Muscle layer of colon (tissue), 2 donors: ENCODE data around the gene BCLAF1.

Experiments
- H3K27ac ChIP-seq: one replicate; pipeline ENCODE4 v1.7.0; 2013; ENCODE audit warnings: low read depth, mild to moderate bottlenecking, low read length, moderate library complexity
- H3K27me3 ChIP-seq, 2 donors: one replicate each; pipeline ENCODE4 v1.7.0; 2013; ENCODE audit warnings: low read length in 2 of 2, mild to moderate bottlenecking in 2 of 2; ENCODE audit not compliant: insufficient read depth in 2 of 2, control insufficient read depth in 1 of 2
- H3K36me3 ChIP-seq: one replicate; pipeline ENCODE4 v1.7.0; 2013; ENCODE audit warnings: mild to moderate bottlenecking, low read length; ENCODE audit not compliant: insufficient read depth
- H3K4me1 ChIP-seq: one replicate; pipeline ENCODE4 v1.7.0; 2013; ENCODE audit warnings: mild to moderate bottlenecking, low read length; ENCODE audit not compliant: insufficient read depth
- H3K4me3 ChIP-seq, 2 donors: one replicate each; pipeline ENCODE4 v1.7.0; 2013; ENCODE audit warnings: low read length in 2 of 2, low read depth in 1 of 2, mild to moderate bottlenecking in 1 of 2, moderate library complexity in 1 of 2
- H3K9ac ChIP-seq: one replicate; pipeline ENCODE4 v1.7.0; 2013; ENCODE audit warnings: low read length
- H3K9me3 ChIP-seq: one replicate; pipeline ENCODE4 v1.7.0; 2013; ENCODE audit warnings: mild to moderate bottlenecking, low read length
- donor health status: abdominal sarcoma.
- donor health status: Adenocarcinoma of cecum.

BCLAF1 gene

DNA sequence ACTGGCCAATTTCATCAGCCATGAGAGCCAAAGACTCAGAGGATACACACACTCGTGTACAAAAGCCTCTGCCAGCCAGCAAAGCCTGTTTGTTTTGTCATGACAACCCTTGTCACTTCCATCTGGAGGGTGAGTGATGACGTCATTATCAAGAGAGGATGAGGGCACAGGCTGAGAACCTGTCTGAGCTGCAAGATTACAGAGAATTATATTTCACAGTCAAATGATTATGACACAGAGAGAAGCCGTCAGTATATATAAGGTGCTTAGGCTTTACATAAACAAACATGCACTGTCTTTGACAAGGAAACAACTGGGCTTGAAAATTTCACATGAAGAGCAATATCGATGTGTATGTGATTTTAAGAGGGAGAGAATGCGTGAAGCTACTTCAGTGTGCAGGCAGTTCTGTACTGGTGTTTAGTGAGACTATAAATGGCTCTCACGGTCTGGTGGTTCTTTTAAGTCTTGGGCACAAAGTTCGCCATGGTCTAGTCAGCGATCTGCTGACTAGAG, 36.5 kb upstream of the BCLAF1 start:
- Histone ChIP-seq H3K9ac (no peak overlapping the region), H3K9me3 (no peaks in the 10 kb centered on the region), H3K36me3 (no peaks in the 10 kb centered on the region), H3K27me3 (no peaks in the 10 kb centered on the region), H3K4me1 (peaks cover 31% of the 10 kb centered on the region), H3K4me3 (no peak overlapping the region), H3K27ac (no peak overlapping the region)

DNA sequence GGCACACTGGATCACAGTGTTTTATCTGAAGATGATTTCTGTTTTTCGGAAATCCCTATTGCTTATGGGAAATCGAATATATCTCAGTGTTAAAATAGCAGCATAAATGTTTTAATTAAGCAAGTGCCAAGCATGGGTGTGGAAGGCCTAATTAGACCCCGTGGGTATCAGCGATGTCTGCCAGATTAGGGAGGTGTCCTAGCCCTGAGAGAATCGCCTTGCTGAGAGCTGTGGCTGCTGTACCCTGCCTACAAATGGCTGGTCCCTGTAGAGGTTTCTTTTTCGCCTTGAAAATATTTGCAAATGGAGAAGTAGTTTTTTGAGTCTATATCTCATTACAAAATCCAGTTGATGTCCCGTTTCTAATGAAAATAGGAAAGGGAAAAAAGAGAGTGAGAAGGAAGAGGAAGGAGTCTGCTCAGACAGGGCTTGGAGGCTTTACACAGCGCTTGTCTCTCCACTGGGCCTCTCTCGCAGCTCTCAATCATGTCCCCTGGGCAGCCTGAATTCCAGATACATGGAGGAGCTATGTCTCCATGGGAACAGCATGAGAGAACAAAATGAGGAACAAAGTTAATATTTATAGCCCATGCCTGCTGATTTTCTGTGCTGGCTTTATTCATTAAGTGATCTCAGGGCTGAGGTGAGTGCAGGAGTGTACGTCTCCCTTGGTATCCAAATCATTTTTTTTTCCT, 35.2 kb upstream of the BCLAF1 start:
- Histone ChIP-seq H3K4me1 (peaks cover 31% of the 10 kb centered on the region), H3K9me3 (no peaks in the 10 kb centered on the region), H3K36me3 (no peaks in the 10 kb centered on the region), H3K27me3 (no peaks in the 10 kb centered on the region), H3K27ac (no peak overlapping the region), H3K9ac (no peak overlapping the region), H3K4me3 (no peak overlapping the region)

DNA sequence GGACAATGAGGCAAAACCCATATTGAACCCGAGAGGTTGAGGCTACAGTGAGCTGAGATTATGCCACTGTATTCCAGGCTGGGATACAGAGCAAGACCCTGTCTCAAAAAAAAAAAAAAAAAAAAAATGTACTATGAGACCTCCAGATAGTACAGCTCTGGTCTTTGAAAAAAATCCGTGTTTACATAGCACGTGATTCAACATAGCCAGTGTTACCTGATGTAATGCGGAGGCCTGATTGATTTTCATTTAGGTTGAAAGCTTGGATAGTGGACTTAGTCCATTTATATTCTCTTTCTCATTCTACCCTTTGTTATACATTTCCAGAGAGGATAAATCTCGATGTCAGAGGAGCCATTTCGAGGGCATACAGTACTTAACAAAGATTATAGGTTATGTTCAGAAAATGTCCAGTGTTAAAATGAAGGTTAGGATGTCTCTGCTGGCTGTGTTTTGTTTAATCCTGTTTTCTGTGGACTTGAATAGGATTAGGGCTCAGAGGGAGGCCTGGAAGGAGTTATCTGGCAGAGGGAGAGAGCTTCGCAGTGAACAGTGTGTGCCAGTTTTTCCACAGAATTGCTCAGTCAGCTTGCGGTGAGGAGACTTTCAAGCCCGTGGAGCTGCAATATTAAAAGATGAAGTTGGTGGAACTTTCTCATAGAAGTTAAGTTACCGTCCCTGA, 33.9 kb upstream of the BCLAF1 start:
- H3K4me3 ChIP-seq, result no peak overlapping the region
- no peaks in the 10 kb centered on the region for H3K9me3 ChIP-seq
- H3K9ac ChIP-seq, result no peak overlapping the region
- H3K27me3 ChIP-seq, result no peaks in the 10 kb centered on the region
- peak overlapping the region; percentile 12 for H3K27ac ChIP-seq
- peaks cover 31% of the 10 kb centered on the region for H3K4me1 ChIP-seq
- H3K36me3 ChIP-seq, result no peaks in the 10 kb centered on the region

- no peak overlapping the region for H3K4me3 ChIP-seq
- no peaks in the 10 kb centered on the region for H3K36me3 ChIP-seq
- no peaks in the 10 kb centered on the region for H3K27me3 ChIP-seq
- H3K9ac ChIP-seq, result no peak overlapping the region
- peaks cover 2% of the 10 kb centered on the region for H3K4me1 ChIP-seq
- no peaks in the 10 kb centered on the region for H3K9me3 ChIP-seq
- H3K27ac ChIP-seq, result no peak overlapping the region
Measured at GRCh38 chr6:136319732-136320131, 30.1 kb upstream of the BCLAF1 start.

DNA sequence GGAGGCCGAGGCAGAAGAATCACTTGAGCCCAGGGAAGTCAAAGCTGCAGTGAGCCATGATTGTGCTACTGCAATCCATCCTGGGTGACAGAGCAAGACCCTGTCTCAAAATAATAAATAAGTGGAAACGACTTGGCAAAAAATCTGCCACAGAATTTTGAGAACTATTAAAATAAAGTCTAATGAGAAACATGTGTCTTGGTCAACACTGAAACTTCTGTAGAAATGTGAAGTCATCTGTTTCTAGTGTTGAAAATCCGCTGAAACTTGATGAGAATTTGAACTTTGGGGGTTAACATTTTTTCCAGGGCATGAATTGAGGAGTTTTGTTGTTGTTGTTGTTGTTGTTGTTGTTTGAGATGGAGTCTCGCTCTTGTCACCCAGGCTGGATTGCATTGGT, 29.0 kb upstream of the BCLAF1 start:
- H3K9ac ChIP-seq, result no peak overlapping the region
- H3K9me3 ChIP-seq, result no peaks in the 10 kb centered on the region
- no peaks in the 10 kb centered on the region for H3K27me3 ChIP-seq
- H3K4me3 ChIP-seq, result no peak overlapping the region
- no peak overlapping the region for H3K27ac ChIP-seq
- H3K36me3 ChIP-seq, result no peaks in the 10 kb centered on the region
- H3K4me1 ChIP-seq, result no peaks in the 10 kb centered on the region

- Histone ChIP-seq H3K4me3 (no peak overlapping the region), H3K9me3 (no peaks in the 10 kb centered on the region), H3K27me3 (no peaks in the 10 kb centered on the region), H3K36me3 (no peaks in the 10 kb centered on the region), H3K9ac (no peak overlapping the region), H3K4me1 (no peaks in the 10 kb centered on the region), H3K27ac (no peak overlapping the region)
Measured at GRCh38 chr6:136317971-136318370, 28.3 kb upstream of the BCLAF1 start.

- H3K4me3 ChIP-seq, result no peak overlapping the region
- H3K27me3 ChIP-seq, result no peaks in the 10 kb centered on the region
- no peak overlapping the region for H3K9ac ChIP-seq
- H3K27ac ChIP-seq, result no peak overlapping the region
- no peaks in the 10 kb centered on the region for H3K9me3 ChIP-seq
- H3K4me1 ChIP-seq, result no peaks in the 10 kb centered on the region
- no peaks in the 10 kb centered on the region for H3K36me3 ChIP-seq
Measured at GRCh38 chr6:136317021-136317694, 27.5 kb upstream of the BCLAF1 start.

- H3K27me3 ChIP-seq, result no peaks in the 10 kb centered on the region
- no peaks in the 10 kb centered on the region for H3K4me1 ChIP-seq
- H3K4me3 ChIP-seq, result no peak overlapping the region
Measured at GRCh38 chr6:136315594-136315993, 25.9 kb upstream of the BCLAF1 start.

DNA sequence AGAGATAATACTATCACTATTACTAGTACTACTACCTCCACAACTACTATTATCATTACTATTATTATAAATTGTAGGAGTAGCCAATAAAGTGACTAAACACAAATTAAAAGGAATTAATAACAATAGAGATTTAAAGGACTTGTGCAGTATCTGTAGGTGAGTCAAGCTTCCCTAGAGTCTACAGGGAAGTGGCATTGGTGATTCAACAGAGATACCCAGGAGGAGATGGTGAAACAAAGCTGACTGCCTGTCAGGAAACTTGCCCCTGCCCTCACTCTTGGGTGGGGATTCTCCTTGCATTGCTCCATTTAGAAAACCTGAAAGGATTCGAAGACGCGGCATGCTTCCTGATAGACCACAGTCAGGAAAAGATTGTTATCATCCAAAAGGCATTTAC, 23.3 kb upstream of the BCLAF1 start:
- no peaks in the 10 kb centered on the region for H3K9me3 ChIP-seq
- no peak overlapping the region for H3K27ac ChIP-seq
- H3K4me3 ChIP-seq, result no peak overlapping the region
- H3K36me3 ChIP-seq, result no peaks in the 10 kb centered on the region
- H3K27me3 ChIP-seq, result no peaks in the 10 kb centered on the region
- H3K9ac ChIP-seq, result no peak overlapping the region
- H3K4me1 ChIP-seq, result no peaks in the 10 kb centered on the region

More at GRCh38 chr6:136315594-136315993, 25.9 kb upstream of the BCLAF1 start:
- Histone ChIP-seq H3K36me3 (no peaks in the 10 kb centered on the region), H3K9ac (no peak overlapping the region), H3K27ac (no peak overlapping the region), H3K9me3 (no peaks in the 10 kb centered on the region)

DNA sequence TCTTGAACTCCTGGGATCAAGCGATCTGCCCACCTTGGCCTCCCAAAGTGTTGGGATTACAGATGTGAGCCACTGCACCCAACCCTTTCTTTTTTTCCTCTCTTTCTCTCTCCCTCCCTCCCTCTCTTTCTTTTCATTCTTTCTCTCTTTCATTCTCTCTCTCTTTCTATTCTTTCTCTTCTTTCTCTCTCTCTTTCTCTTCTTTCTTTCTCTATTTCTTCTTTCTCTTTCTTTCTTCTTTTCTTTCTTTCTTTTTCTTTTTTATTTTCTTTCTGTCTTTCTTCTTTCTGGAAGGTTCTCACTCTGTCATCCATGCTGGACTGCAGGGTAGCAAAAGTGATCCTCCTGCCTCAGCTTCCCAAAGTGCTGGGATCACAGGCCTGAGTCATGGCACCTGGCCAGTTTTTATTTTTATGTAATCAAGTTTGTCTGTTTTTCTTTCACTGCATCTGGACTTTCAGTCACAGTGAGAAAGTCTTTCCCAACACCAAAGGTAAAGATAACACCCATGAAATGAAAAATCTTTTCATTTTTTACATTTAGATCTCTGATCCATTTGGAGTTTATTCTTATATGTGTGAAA, 20.2 kb upstream of the BCLAF1 start:
- Histone ChIP-seq H3K4me1 (no peaks in the 10 kb centered on the region), H3K9me3 (no peaks in the 10 kb centered on the region), H3K9ac (no peak overlapping the region), H3K4me3 (no peak overlapping the region), H3K27ac (no peak overlapping the region), H3K27me3 (no peaks in the 10 kb centered on the region), H3K36me3 (no peaks in the 10 kb centered on the region)

GRCh38 chr6:136309171-136309570, 19.5 kb upstream of the BCLAF1 start:
- Histone ChIP-seq H3K27me3 (no peaks in the 10 kb centered on the region), H3K4me1 (no peaks in the 10 kb centered on the region), H3K36me3 (no peaks in the 10 kb centered on the region), H3K4me3 (no peak overlapping the region), H3K9ac (no peak overlapping the region), H3K27ac (no peak overlapping the region), H3K9me3 (no peaks in the 10 kb centered on the region)
